ENCODE data around the gene KRTAP24-1. TPM values are rescaled to one million over a fixed set of nuclear protein-coding genes. Genes with fewer than 3 reads are reported as not detected.

KRTAP24-1 gene
- total RNA-seq, 2 donors from 2014 or later, result not detected

- Histone ChIP-seq H3K9me3 (no peaks in the 10 kb centered on the region), H3K4me3 (no peak overlapping the region), H3K27ac (no peak overlapping the region), H3K27me3 (no peaks in the 10 kb centered on the region), H3K4me1 (no peaks in the 10 kb centered on the region), H3K36me3 (no peaks in the 10 kb centered on the region)
- DNase-seq (ENCODE audit: low spot score), result no peak
- TF ChIP-seq CTCF (IDR thresholded peaks at IDR 0.05), result no peak
Measured at GRCh38 chr21:30269803-30270530, 12.8 kb downstream of the KRTAP24-1 start.

- TF ChIP-seq CTCF (IDR thresholded peaks at IDR 0.05), result no peak
- Histone ChIP-seq H3K27me3 (no peaks in the 10 kb centered on the region), H3K4me3 (no peak overlapping the region), H3K9me3 (no peaks in the 10 kb centered on the region), H3K27ac (no peak overlapping the region), H3K36me3 (no peaks in the 10 kb centered on the region), H3K4me1 (no peaks in the 10 kb centered on the region)
- DNase-seq (ENCODE audit: low spot score), result no peak
Measured at GRCh38 chr21:30268608-30269197, 14.0 kb downstream of the KRTAP24-1 start.

GRCh38 chr21:30257773-30258172 is 25.0 kb downstream of the KRTAP24-1 start:
- no peaks in the 10 kb centered on the region for H3K36me3 ChIP-seq
- no peak overlapping the region for H3K27ac ChIP-seq
- no peak overlapping the region for H3K4me3 ChIP-seq
- H3K9me3 ChIP-seq, result no peaks in the 10 kb centered on the region
- H3K27me3 ChIP-seq, result no peaks in the 10 kb centered on the region
- TF ChIP-seq CTCF (IDR thresholded peaks at IDR 0.05), result peak in 1 of 2 donors; percentile 55
- no peak for DNase-seq (ENCODE audit: low spot score)
- H3K4me1 ChIP-seq, result no peaks in the 10 kb centered on the region

- peaks cover 0 to 7% of the 10 kb centered on the region in 2 donors for H3K9me3 ChIP-seq
- no peak for DNase-seq (ENCODE audit: low spot score)
- no peaks in the 10 kb centered on the region for H3K27me3 ChIP-seq
- H3K27ac ChIP-seq, result no peak overlapping the region
- no peaks in the 10 kb centered on the region for H3K36me3 ChIP-seq
- no peaks in the 10 kb centered on the region for H3K4me1 ChIP-seq
- H3K4me3 ChIP-seq, result no peak overlapping the region
- TF ChIP-seq CTCF (IDR thresholded peaks at IDR 0.05), result no peak
Measured at GRCh38 chr21:30256100-30256499, 26.6 kb downstream of the KRTAP24-1 start.

- H3K4me1 ChIP-seq, result no peaks in the 10 kb centered on the region
- H3K27me3 ChIP-seq, result no peaks in the 10 kb centered on the region
- no peak for DNase-seq (ENCODE audit: low spot score)
- peaks cover 0 to 9% of the 10 kb centered on the region in 2 donors for H3K9me3 ChIP-seq
- H3K27ac ChIP-seq, result no peak overlapping the region
- TF ChIP-seq CTCF (IDR thresholded peaks at IDR 0.05), result no peak
- no peaks in the 10 kb centered on the region for H3K36me3 ChIP-seq
- no peak overlapping the region for H3K4me3 ChIP-seq
Measured at GRCh38 chr21:30255679-30256078, 27.1 kb downstream of the KRTAP24-1 start.

Data from right atrium auricular region (tissue), 2 donors.